OCI-LY7 (cell line): Measurements from ENCODE around the gene C5orf52. TPM values are rescaled to one million over a fixed set of nuclear protein-coding genes. Genes with fewer than 3 reads are reported as not detected.
A peak's percentile ranks its signal among the peaks of the same experiment; 100 is the strongest.
"Not testable (repeated sequence)": the region's sequence is repeated elsewhere in the genome, so short reads cannot be mapped to it uniquely, and the experiment has no call there.

Experiments used
- BruUV-seq: library from RNA; stranded (reverse); fragments of 400-500 nt; replicated peaks from 2 replicates; lab custom pipeline; 2021; lab: Mats Ljungman, UMichigan
- CTCF ChIA-PET: fragments of 300-600 bp; sonication (Branson Sonifier 250); formaldehyde crosslinking; loops from one replicate; lab custom pipeline; 2022; ENCODE audit warnings: antibody characterized with exemption; ENCODE audit not compliant: unreplicated experiment; lab: Charles Lee
- POLR2A ChIA-PET: fragments of 300-600 bp; sonication (Branson Sonifier 250); formaldehyde crosslinking; loops from one replicate; lab custom pipeline; 2022; ENCODE audit warnings: antibody characterized with exemption; lab: Charles Lee
- DNase-seq: peaks from one replicate; pipeline ENCODE4 v3.0.0-alpha.2; 2015; ENCODE audit warnings: low spot score
- H2AFZ ChIP-seq: fragments of 200-600 bp; sonication (generic), shearing (Covaris generic); 2 replicates; pipeline ENCODE4 v1.6.1; 2014; ENCODE audit warnings: mild to moderate bottlenecking, antibody characterized with exemption, low read length, moderate library complexity
- H3K27ac ChIP-seq: fragments of 200-600 bp; sonication (generic); 2 replicates; pipeline ENCODE4 v1.5.1; 2014; ENCODE audit warnings: mixed run types, low read depth, mild to moderate bottlenecking, moderate library complexity, low read length, inconsistent platforms; ENCODE audit not compliant: poor library complexity, severe bottlenecking
- H3K36me3 ChIP-seq: fragments of 200-600 bp; sonication (generic); 2 replicates; pipeline ENCODE4 v1.6.1; 2014; ENCODE audit warnings: mild to moderate bottlenecking, antibody characterized with exemption, low read length, moderate library complexity, mixed read lengths; ENCODE audit not compliant: insufficient read depth
- H3K4me1 ChIP-seq: fragments of 200-600 bp; sonication (generic); 2 replicates; pipeline ENCODE4 v1.5.1; 2014; ENCODE audit warnings: mild to moderate bottlenecking, low read length; ENCODE audit not compliant: insufficient read depth, poor library complexity, severe bottlenecking
- H3K4me2 ChIP-seq: fragments of 200-600 bp; sonication (generic); 2 replicates; pipeline ENCODE4 v1.6.1; 2014; ENCODE audit warnings: mild to moderate bottlenecking, low read length
- H3K4me3 ChIP-seq: fragments of 200-600 bp; sonication (generic); 2 replicates; pipeline ENCODE4 v1.5.1; 2014; ENCODE audit warnings: mild to moderate bottlenecking, low read depth, low read length; ENCODE audit not compliant: poor library complexity, severe bottlenecking
- H3K79me2 ChIP-seq: fragments of 200-600 bp; sonication (generic); 2 replicates; pipeline ENCODE4 v1.6.1; 2016; ENCODE audit warnings: low read depth, mild to moderate bottlenecking, low read length, moderate library complexity, mixed read lengths; ENCODE audit not compliant: insufficient read depth
- H3K9me2 ChIP-seq: fragments of 200-600 bp; sonication (generic); 2 replicates; pipeline ENCODE4 v1.6.1; 2016; ENCODE audit warnings: mild to moderate bottlenecking, low read length, mixed read lengths; ENCODE audit not compliant: insufficient read depth
- H3K9me3 ChIP-seq: fragments of 200-600 bp; sonication (generic); 2 replicates; pipeline ENCODE4 v1.6.1; 2014; ENCODE audit warnings: mild to moderate bottlenecking, mixed run types, low read length, mixed read lengths
- H4K20me1 ChIP-seq: fragments of 200-600 bp; sonication (generic); 2 replicates; pipeline ENCODE4 v1.6.1; 2014; ENCODE audit warnings: mild to moderate bottlenecking, antibody characterized with exemption, low read length, moderate library complexity, mixed read lengths; ENCODE audit not compliant: insufficient read depth
- EZH2phosphoT487 ChIP-seq: fragments of 200-600 bp; sonication (generic); IDR thresholded peaks from 2 replicates; pipeline ENCODE4 v1.6.1; 2018; ENCODE audit warnings: low read depth, borderline replicate concordance, mild to moderate bottlenecking, mixed run types, antibody characterized with exemption, low read length, moderate library complexity, mixed read lengths
- intact Hi-C: fragments of 100-400 bp; cut with micrococcal nuclease; formaldehyde crosslinking; loops from one replicate; pipeline ENCODE4 v1.10.0; 2022; ENCODE audit not compliant: unreplicated experiment
- total RNA-seq, 2 experiments: library from RNA; depleted of rRNA in 1 of 2; stranded (reverse); fragments of >200 nt in 1 of 2; shearing (Covaris generic) in 1 of 2; gene quantifications; 2 replicates each; pipeline ENCODE4 v1.2.3, GENCODE V29; 2014 to 2022
- TF ChIP-seq, protein P1 (sequence below): fragments of 200-600 bp; sonication (generic); conservative IDR thresholded peaks from 2 replicates; pipeline ENCODE4 v1.5.1; 2014; ENCODE audit warnings: mild to moderate bottlenecking, antibody characterized with exemption, low read length, moderate library complexity, mixed read lengths

C5orf52 gene
- total RNA-seq, 2 experiments from 2014 or later = not detected

DNA sequence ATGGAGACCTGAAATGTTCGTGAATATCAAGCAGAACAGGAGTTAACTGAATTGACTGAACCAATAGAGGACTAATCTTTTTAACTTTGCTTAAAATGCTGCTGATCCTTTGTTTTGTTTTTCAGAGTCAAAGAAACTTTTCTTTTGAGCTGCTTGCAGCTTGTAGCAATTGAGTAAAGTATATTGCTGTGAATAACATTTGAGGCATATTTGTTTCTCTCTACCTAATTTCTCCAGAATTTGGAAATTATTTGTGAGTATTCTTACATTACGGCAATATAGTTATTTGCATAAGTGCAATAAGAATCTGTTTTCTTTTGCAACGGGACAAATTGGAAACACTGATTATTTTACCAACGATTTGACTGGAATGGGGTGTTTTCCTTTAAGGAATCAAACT is 27.3 kb downstream of the C5orf52 start:
- CTCF ChIA-PET, BruUV-seq, H3K9me2 ChIP-seq, H3K4me2 ChIP-seq, POLR2A ChIA-PET, H3K27ac ChIP-seq, H3K79me2 ChIP-seq, H2AFZ ChIP-seq, H3K36me3 ChIP-seq, H3K4me1 ChIP-seq, H4K20me1 ChIP-seq, intact Hi-C loops, H3K4me3 ChIP-seq: not testable (repeated sequence)
- peaks cover 39% of the 10 kb centered on the region for H3K9me3 ChIP-seq
- DNase-seq = peak; percentile 38

GRCh38 chr5:157703736-157704135 is 32.4 kb downstream of the C5orf52 start:
- Histone ChIP-seq H3K9me3 (peaks cover 23% of the 10 kb centered on the region), H2AFZ (no peak overlapping the region), H3K9me2 (no peaks in the 10 kb centered on the region), H3K27ac (no peak overlapping the region), H3K36me3 (no peaks in the 10 kb centered on the region), H3K4me3 (no peak overlapping the region), H3K79me2 (no peaks in the 10 kb centered on the region), H3K4me2 (no peak overlapping the region), H3K4me1 (no peaks in the 10 kb centered on the region), H4K20me1 (no peaks in the 10 kb centered on the region)
- DNase-seq = no peak
- no TSS peak for BruUV-seq
- TF ChIP-seq, protein P1, sequence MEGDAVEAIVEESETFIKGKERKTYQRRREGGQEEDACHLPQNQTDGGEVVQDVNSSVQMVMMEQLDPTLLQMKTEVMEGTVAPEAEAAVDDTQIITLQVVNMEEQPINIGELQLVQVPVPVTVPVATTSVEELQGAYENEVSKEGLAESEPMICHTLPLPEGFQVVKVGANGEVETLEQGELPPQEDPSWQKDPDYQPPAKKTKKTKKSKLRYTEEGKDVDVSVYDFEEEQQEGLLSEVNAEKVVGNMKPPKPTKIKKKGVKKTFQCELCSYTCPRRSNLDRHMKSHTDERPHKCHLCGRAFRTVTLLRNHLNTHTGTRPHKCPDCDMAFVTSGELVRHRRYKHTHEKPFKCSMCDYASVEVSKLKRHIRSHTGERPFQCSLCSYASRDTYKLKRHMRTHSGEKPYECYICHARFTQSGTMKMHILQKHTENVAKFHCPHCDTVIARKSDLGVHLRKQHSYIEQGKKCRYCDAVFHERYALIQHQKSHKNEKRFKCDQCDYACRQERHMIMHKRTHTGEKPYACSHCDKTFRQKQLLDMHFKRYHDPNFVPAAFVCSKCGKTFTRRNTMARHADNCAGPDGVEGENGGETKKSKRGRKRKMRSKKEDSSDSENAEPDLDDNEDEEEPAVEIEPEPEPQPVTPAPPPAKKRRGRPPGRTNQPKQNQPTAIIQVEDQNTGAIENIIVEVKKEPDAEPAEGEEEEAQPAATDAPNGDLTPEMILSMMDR = no peak
- no peak for TF ChIP-seq EZH2phosphoT487
- ChIA-PET CTCF (no interaction called here), POLR2A (no interaction called here)
- intact Hi-C loops = no loop called here

DNA sequence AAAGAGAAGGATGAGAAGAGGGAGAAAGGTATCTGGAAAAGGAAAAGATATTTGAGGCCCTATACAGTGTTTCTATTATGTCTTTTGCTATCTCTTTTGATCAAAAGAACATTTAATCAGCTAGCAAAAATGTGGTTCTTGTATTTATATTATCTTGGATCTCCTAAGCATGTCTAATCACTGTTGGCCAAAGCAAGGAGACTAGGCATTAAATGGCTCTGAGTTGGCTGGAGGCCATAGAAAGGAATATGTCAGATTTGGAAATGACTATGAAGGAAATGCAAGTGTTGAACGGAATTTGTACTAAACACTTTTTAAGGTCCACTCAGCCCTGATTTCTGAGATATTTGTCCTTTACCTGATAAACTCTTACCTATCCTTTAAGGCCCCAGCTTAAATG is 37.5 kb downstream of the C5orf52 start:
- TF ChIP-seq, protein P1 = no peak
- no peak for TF ChIP-seq EZH2phosphoT487
- Histone ChIP-seq H4K20me1 (no peaks in the 10 kb centered on the region), H2AFZ (no peak overlapping the region), H3K9me3 (no peaks in the 10 kb centered on the region), H3K79me2 (no peaks in the 10 kb centered on the region), H3K4me1 (no peaks in the 10 kb centered on the region), H3K9me2 (no peaks in the 10 kb centered on the region), H3K4me3 (no peak overlapping the region), H3K27ac (no peak overlapping the region), H3K4me2 (no peak overlapping the region), H3K36me3 (no peaks in the 10 kb centered on the region)
- intact Hi-C loops = no loop called here
- BruUV-seq = no TSS peak
- ChIA-PET CTCF (no interaction called here), POLR2A (no interaction called here)
- no peak for DNase-seq
